ENCODE results near the gene TPRG1L. TPM values are rescaled to one million over a fixed set of nuclear protein-coding genes. Genes with fewer than 3 reads are reported as not detected.

The TPRG1L gene
- total RNA-seq, 4 donors from 2014 or later = 36.8 to 55.3 (median 50.3) TPM

DNA sequence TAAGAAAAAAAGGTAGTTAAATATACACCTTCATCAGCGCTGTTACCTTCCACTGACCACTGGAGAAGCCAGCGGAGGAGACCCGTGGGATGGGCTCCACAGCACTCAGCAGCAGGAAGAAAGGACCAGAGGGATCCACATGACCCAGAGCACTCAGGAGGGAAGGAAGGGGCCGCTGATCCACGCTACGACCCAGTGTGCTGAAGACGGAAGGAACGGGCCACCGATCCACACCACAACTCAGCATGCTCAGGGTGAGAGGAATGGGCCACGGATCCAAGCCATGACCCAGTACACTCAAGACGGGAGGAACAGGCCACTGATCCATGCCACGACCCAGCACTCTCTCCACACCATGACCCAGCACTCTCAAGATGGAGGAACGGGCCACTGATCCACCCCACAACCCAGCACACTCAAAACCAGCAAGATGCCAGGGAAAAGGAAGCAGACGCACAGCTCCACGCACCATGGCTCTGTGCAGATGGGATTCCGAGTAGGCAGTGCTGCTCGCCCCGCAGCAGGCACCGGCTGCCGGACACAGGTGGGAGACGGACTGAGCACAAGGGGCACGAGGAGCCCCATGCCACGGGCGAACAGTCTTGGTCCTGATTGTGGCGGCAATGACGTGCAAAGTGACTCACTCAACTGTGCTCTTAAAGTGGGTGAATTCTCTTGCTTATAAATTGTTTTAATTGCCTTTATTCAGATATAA lies 16.4 kb downstream of the TPRG1L start:
- no peak overlapping the region for H3K27ac ChIP-seq (replicated peaks in 1 of 4)
- H3K36me3 ChIP-seq = peaks cover 43 to 92% (median 78%) of the 10 kb centered on the region in 4 donors
- no peaks in the 10 kb centered on the region for H3K9me3 ChIP-seq
- intact Hi-C loops (cut with DNase I) = no loop called here
- no peak overlapping the region for H3K4me3 ChIP-seq
- TF ChIP-seq POLR2A (IDR thresholded peaks at IDR 0.05; ENCODE audit: low read depth) (no peak), POLR2AphosphoS5 (IDR thresholded peaks at IDR 0.05) (no peak), EP300 (IDR thresholded peaks at IDR 0.05) (no peak)
- TF ChIP-seq, protein P1, sequence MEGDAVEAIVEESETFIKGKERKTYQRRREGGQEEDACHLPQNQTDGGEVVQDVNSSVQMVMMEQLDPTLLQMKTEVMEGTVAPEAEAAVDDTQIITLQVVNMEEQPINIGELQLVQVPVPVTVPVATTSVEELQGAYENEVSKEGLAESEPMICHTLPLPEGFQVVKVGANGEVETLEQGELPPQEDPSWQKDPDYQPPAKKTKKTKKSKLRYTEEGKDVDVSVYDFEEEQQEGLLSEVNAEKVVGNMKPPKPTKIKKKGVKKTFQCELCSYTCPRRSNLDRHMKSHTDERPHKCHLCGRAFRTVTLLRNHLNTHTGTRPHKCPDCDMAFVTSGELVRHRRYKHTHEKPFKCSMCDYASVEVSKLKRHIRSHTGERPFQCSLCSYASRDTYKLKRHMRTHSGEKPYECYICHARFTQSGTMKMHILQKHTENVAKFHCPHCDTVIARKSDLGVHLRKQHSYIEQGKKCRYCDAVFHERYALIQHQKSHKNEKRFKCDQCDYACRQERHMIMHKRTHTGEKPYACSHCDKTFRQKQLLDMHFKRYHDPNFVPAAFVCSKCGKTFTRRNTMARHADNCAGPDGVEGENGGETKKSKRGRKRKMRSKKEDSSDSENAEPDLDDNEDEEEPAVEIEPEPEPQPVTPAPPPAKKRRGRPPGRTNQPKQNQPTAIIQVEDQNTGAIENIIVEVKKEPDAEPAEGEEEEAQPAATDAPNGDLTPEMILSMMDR (IDR thresholded peaks at IDR 0.05) = no peak
- DNase-seq (ENCODE audit: extremely low spot score) = no peak
- 87% methylated on average over 25 of the region's 26 CpGs for WGBS
- H3K27me3 ChIP-seq = no peaks in the 10 kb centered on the region
- no peaks in the 10 kb centered on the region for H3K4me1 ChIP-seq

DNA sequence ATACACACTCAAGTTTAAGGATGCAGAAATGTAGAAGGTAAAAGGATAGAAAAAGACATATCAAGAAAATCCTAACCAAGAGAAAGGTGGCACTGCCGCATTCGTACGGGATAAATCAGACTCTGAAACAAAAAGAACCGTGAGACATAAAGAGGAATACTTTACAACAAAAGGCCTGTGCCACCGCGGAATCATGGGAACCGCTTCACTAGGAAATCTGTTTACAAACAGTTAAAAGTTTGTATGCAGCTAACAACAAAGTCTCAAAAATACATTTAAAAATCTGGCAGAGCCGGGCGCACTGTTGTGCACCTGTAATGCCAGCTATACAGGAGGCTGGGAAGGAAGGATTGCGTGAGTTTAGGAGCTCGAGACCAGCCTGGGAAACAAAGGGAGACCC lies 17.0 kb downstream of the TPRG1L start:
- DNase-seq (ENCODE audit: extremely low spot score) = no peak
- TF ChIP-seq, protein P1 (IDR thresholded peaks at IDR 0.05) = no peak
- TF ChIP-seq POLR2AphosphoS5 (IDR thresholded peaks at IDR 0.05) = no peak
- no peak for TF ChIP-seq POLR2A (IDR thresholded peaks at IDR 0.05; ENCODE audit: low read depth)
- no peak for TF ChIP-seq EP300 (IDR thresholded peaks at IDR 0.05)
- no peak overlapping the region for H3K4me3 ChIP-seq
- whole genome bisulfite sequencing = 98% methylated on average over 11 of the region's 11 CpGs
- intact Hi-C loops (cut with DNase I) = no loop called here
- peaks cover 44 to 92% (median 78%) of the 10 kb centered on the region in 4 donors for H3K36me3 ChIP-seq
- no peaks in the 10 kb centered on the region for H3K27me3 ChIP-seq
- no peaks in the 10 kb centered on the region for H3K9me3 ChIP-seq
- no peaks in the 10 kb centered on the region for H3K4me1 ChIP-seq
- no peak overlapping the region for H3K27ac ChIP-seq (replicated peaks in 1 of 4)

DNA sequence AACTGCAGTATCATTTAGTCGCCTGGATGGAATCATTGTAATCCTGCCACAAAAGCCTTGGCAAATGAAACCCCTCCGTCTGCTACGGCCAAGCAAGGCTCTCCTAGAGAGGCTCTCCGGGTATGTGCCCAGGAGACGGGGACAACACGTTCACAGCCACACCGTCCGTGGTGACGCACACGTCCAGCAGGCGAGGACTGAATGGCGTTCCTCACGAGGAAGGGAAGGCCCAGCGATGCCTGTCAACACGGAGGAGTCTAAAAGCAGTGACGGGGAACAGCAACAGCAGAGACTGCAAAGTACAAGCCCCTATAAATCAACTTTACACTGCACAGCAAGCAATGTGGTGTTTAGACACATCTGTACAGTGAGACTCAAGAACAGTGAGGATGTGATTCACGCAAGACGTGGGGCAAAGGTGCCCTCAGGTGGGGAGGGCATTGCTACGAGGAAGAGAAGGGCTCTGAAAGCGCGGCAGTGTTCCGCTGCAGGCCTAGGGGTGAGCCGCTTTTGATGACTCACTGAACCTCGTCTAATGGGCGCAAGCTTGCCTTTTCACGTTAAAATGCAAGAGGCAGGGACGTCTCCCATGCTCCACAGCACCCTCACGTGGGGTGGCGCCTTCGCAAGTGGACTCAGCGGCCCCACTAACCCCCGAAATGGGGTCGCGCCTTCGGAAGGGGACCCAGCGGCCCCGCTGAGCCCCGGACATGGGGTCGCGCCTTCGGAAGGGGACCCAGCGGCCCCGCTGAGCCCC lies 18.3 kb downstream of the TPRG1L start:
- peaks cover 35 to 91% (median 72%) of the 10 kb centered on the region in 4 donors for H3K36me3 ChIP-seq
- no peak for DNase-seq (ENCODE audit: extremely low spot score)
- TF ChIP-seq, protein P1 (IDR thresholded peaks at IDR 0.05) = no peak
- no peak for TF ChIP-seq POLR2A (IDR thresholded peaks at IDR 0.05; ENCODE audit: low read depth)
- no peak for TF ChIP-seq EP300 (IDR thresholded peaks at IDR 0.05)
- no peak for TF ChIP-seq POLR2AphosphoS5 (IDR thresholded peaks at IDR 0.05)
- intact Hi-C loops (cut with DNase I) = no loop called here
- H3K27ac ChIP-seq (replicated peaks in 1 of 4) = no peak overlapping the region
- no peaks in the 10 kb centered on the region for H3K9me3 ChIP-seq
- no peak overlapping the region for H3K4me3 ChIP-seq
- no peaks in the 10 kb centered on the region for H3K27me3 ChIP-seq
- no peaks in the 10 kb centered on the region for H3K4me1 ChIP-seq
- WGBS = 88% methylated on average over 27 of the region's 43 CpGs

DNA sequence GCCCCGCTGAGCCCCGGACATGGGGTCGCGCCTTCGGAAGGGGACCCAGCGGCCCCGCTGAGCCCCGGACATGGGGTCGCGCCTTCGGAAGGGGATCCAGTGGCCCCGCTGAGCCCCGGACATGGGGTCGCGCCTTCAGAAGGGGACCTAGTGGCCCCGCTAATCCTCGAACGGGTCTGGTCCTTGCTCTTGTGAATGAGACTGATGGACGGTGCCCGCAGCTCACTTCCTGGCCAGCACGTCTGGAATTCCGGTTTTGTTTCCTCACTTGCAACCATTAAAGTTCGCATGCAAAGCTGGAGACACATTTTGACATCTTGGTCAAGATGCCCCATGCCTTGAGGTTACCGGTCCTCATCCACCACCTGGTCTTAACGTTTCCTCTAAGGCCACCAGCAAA lies 19.5 kb downstream of the TPRG1L start:
- H3K27me3 ChIP-seq = no peaks in the 10 kb centered on the region
- H3K27ac ChIP-seq (replicated peaks in 1 of 4) = no peak overlapping the region
- TF ChIP-seq, protein P1 (IDR thresholded peaks at IDR 0.05) = no peak
- TF ChIP-seq POLR2AphosphoS5 (IDR thresholded peaks at IDR 0.05) = no peak
- no peak for TF ChIP-seq POLR2A (IDR thresholded peaks at IDR 0.05; ENCODE audit: low read depth)
- no peak for TF ChIP-seq EP300 (IDR thresholded peaks at IDR 0.05)
- no peak overlapping the region for H3K4me3 ChIP-seq
- 97% methylated on average over 14 of the region's 25 CpGs for WGBS
- H3K9me3 ChIP-seq = no peaks in the 10 kb centered on the region
- intact Hi-C loops (cut with DNase I) = no loop called here
- peaks cover 5 to 11% (median 10%) of the 10 kb centered on the region in 4 donors for H3K4me1 ChIP-seq
- DNase-seq (ENCODE audit: extremely low spot score) = no peak
- H3K36me3 ChIP-seq = peaks cover 30 to 79% (median 60%) of the 10 kb centered on the region in 4 donors

Data from esophagus muscularis mucosa (tissue), 4 donors.